GM21717 (cell line): ENCODE results near the gene ME1.
"Not testable (repeated sequence)": the region's sequence is repeated elsewhere in the genome, so short reads cannot be mapped to it uniquely, and the experiment has no call there.

ENCODE experiments used
- ATAC-seq: cut with Tn5 transposase; IDR thresholded peaks from one replicate; pipeline ENCODE4 v1.9.1; 2021; ENCODE audit warnings: mild to moderate bottlenecking, moderate library complexity; ENCODE audit not compliant: unreplicated experiment

The ME1 gene

GRCh38 chr6:83265384-83265783 is 165.5 kb downstream of the ME1 start:
- ATAC-seq, result no peak

GRCh38 chr6:83260577-83260976 is 170.3 kb downstream of the ME1 start:
- no peak for ATAC-seq

GRCh38 chr6:83258517-83258916 is 172.3 kb downstream of the ME1 start:
- no peak for ATAC-seq

- ATAC-seq, result no peak
Measured at GRCh38 chr6:83257791-83258190, 173.1 kb downstream of the ME1 start.

GRCh38 chr6:83256719-83257118 is 174.1 kb downstream of the ME1 start:
- not testable (repeated sequence) for ATAC-seq

GRCh38 chr6:83252719-83253118 is 178.1 kb downstream of the ME1 start:
- no peak for ATAC-seq

- no peak for ATAC-seq
Measured at GRCh38 chr6:83250235-83250634, 180.6 kb downstream of the ME1 start.

- ATAC-seq, result no peak
Measured at GRCh38 chr6:83247471-83247870, 183.4 kb downstream of the ME1 start.

- ATAC-seq, result no peak
Measured at GRCh38 chr6:83231146-83231545, 199.7 kb downstream of the ME1 start.

- no peak for ATAC-seq
Measured at GRCh38 chr6:83226517-83226916, 204.3 kb downstream of the ME1 start.

GRCh38 chr6:83221889-83222479 is 208.9 kb downstream of the ME1 start:
- no peak for ATAC-seq

GRCh38 chr6:83221276-83221675 is 209.6 kb downstream of the ME1 start:
- ATAC-seq, result no peak

GRCh38 chr6:83220121-83220520 is 210.7 kb downstream of the ME1 start:
- ATAC-seq, result no peak

GRCh38 chr6:83218646-83219045 is 212.2 kb downstream of the ME1 start:
- ATAC-seq, result no peak

GRCh38 chr6:83216806-83217205 is 214.0 kb downstream of the ME1 start:
- ATAC-seq, result no peak

GRCh38 chr6:83215131-83216047 is 215.5 kb downstream of the ME1 start:
- peak; percentile 100 for ATAC-seq

- ATAC-seq, result no peak
Measured at GRCh38 chr6:83202031-83202430, 228.8 kb downstream of the ME1 start.

GRCh38 chr6:83199863-83200225 is 231.0 kb downstream of the ME1 start:
- ATAC-seq, result no peak

GRCh38 chr6:83199173-83199862 is 231.5 kb downstream of the ME1 start:
- no peak for ATAC-seq

- ATAC-seq, result no peak
Measured at GRCh38 chr6:83198486-83199172, 232.2 kb downstream of the ME1 start.
